K562 (cell line): ENCODE results near the gene BRF1. TPM values are rescaled to one million over a fixed set of nuclear protein-coding genes. Genes with fewer than 3 reads are reported as not detected.

Source experiments
- ATF1 ChIP-seq, 2 experiments: fragments of 450-650 bp in 1 of 2; IDR thresholded peaks; 2 replicates each; pipeline ENCODE4 v1.6.1; 2016; ENCODE audit warnings: missing compliant biosample characterization in 1 of 2, missing genetic modification characterization in 1 of 2
- CBX5 ChIP-seq: IDR thresholded peaks from 2 replicates; pipeline ENCODE4 v1.6.1; 2014; ENCODE audit warnings: low read depth, borderline replicate concordance
- ELF2 ChIP-seq: fragments of 250-450 bp; sonication (Bioruptor Pico); IDR thresholded peaks from 2 replicates; pipeline ENCODE4 v1.5.0; 2021; ENCODE audit warnings: mild to moderate bottlenecking
- ETV1 ChIP-seq: fragments of 450-650 bp; conservative IDR thresholded peaks from 2 replicates; pipeline ENCODE4 v1.6.1; 2016; ENCODE audit warnings: missing genetic modification characterization, control low read depth, low read depth, missing compliant biosample characterization
- FOXA3 ChIP-seq, 2 experiments: fragments of 450-650 bp in 1 of 2; sonication (generic) in 1 of 2; formaldehyde crosslinking; IDR thresholded peaks in 1 of 2; conservative IDR thresholded peaks in 1 of 2; 2 replicates each; pipeline versions ENCODE4 v1.4.0 to v1.8.0; 2020 to 2022; ENCODE audit warnings: mild to moderate bottlenecking in 2 of 2, missing genetic modification reagents in 1 of 2
- FOXJ2 ChIP-seq: fragments of 200-800 bp; sonication (Bioruptor generic); IDR thresholded peaks from 2 replicates; pipeline ENCODE4 v1.6.1; 2016; ENCODE audit warnings: missing genetic modification characterization, missing compliant biosample characterization
- FOXK2 ChIP-seq, 2 experiments: fragments of 450-650 bp; IDR thresholded peaks in 1 of 2; conservative IDR thresholded peaks in 1 of 2; 2 replicates each; pipeline ENCODE4 v1.6.1; 2016; ENCODE audit warnings: low read depth in 2 of 2, mild to moderate bottlenecking in 1 of 2
- HOXB6 ChIP-seq: fragments of 250-450 bp; sonication (Bioruptor Pico); IDR thresholded peaks from 2 replicates; pipeline ENCODE4 v1.5.1; 2022; ENCODE audit warnings: mild to moderate bottlenecking, borderline replicate concordance
- MEF2D ChIP-seq: conservative IDR thresholded peaks from 2 replicates; pipeline ENCODE4 v1.6.1; 2016; ENCODE audit warnings: low read depth, missing genetic modification characterization, missing compliant biosample characterization
- NFIC ChIP-seq: fragments of 450-650 bp; IDR thresholded peaks from 2 replicates; pipeline ENCODE4 v1.6.1; 2017; ENCODE audit warnings: mild to moderate bottlenecking, inconsistent platforms
- PHB2 ChIP-seq: fragments of 450-650 bp; IDR thresholded peaks from 2 replicates; pipeline ENCODE4 v1.6.1; 2017; ENCODE audit warnings: low read depth
- U2AF2 ChIP-seq: fragments of 200-400 bp; formaldehyde crosslinking; optimal IDR thresholded peaks from 2 replicates; pipeline ENCODE3; 2017; ENCODE audit warnings: low read depth, mild to moderate bottlenecking, low read length
- ZNF23 ChIP-seq: fragments of 250-450 bp; sonication (Bioruptor Pico); IDR thresholded peaks from 2 replicates; pipeline ENCODE4 v1.4.0; 2020; ENCODE audit warnings: mild to moderate bottlenecking
- polyA plus RNA-seq, 8 experiments: library from polyadenylated mRNA; depleted of rRNA in 4 of 8; stranded (reverse) in 5 of 8; unstranded in 3 of 8; fragments of >200 nt; fragmentation: Nextera tagmentation in 2 of 8; fragmentation: Illumina TruSeq in 1 of 8; extraction: Ambion mirVana in 2 of 8; extraction: Trizol in 1 of 8; gene quantifications; 2 replicates each; pipeline versions ENCODE4 v1.2.1 to v1.2.3, GENCODE V29; 2011 to 2014; ENCODE audit warnings: inconsistent platforms in 1 of 8, missing spikeins in 1 of 8
- total RNA-seq, 7 experiments: library from RNA; depleted of rRNA in 6 of 7; stranded (reverse); fragments of >200 nt in 6 of 7; fragmentation: Illumina TruSeq in 2 of 7; extraction: Trizol in 2 of 7; gene quantifications; 2 replicates each; pipeline versions ENCODE4 v1.2.1 to v1.2.3, GENCODE V29; 2011 to 2021; ENCODE audit warnings: low replicate concordance in 1 of 7
- TF ChIP-seq, protein P1 (sequence below): fragments of 450-650 bp; IDR thresholded peaks from 2 replicates; pipeline ENCODE4 v1.6.1; 2016; ENCODE audit warnings: mild to moderate bottlenecking, moderate library complexity
- TF ChIP-seq, protein P2 (sequence below): conservative IDR thresholded peaks from 2 replicates; pipeline ENCODE4 v1.6.1; 2011; ENCODE audit warnings: low read depth, mild to moderate bottlenecking, low read length; ENCODE audit not compliant: control insufficient read depth

Gene BRF1
- total and polyA plus RNA-seq, 9 of the 15 experiments (the other 6 are each of a cell fraction or from before 2014, with no cell fraction given), result 0.14 to 24.6 (median 8.2) TPM

DNA sequence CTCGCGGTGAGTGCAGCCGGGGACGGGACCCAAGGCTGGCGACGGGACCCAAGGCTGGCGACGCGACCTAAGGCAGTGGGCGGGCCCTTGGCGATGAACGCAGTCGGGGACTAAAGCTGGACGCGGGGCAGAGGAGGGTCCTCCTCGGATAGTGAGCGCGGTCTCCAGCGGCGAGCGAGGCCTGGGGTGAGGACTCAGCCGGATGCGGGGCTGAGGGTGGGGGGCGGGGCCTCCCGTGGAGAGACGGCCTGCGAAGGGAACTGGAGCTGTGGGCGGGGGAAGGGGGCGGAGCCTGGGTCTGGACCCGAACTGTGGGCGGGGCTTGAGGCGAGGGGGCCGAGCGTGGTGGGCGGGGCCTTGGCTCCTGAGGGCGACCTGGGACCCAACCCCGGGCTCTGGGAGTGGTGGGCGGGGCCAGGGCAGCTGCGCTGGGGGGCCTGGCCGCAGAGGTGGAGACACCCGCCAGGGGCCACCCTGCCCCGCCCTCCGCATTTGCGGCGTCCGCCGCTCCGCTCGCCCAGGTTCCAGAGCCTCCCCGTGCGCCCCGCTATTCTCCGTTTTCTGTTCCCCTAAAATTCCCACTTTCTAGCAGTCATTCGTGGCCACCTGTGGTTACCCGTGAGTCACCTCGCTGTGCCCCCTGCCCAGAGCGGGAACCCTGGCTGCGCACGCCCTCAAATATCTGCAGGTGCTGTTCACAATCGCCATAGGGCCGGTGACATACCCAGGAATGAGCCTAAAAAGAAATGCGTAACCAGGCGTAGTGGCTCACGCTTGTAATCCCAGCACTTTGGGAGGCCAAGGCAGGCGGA, 508 bp upstream of the BRF1 start (continued):
- TF ChIP-seq, protein P1, sequence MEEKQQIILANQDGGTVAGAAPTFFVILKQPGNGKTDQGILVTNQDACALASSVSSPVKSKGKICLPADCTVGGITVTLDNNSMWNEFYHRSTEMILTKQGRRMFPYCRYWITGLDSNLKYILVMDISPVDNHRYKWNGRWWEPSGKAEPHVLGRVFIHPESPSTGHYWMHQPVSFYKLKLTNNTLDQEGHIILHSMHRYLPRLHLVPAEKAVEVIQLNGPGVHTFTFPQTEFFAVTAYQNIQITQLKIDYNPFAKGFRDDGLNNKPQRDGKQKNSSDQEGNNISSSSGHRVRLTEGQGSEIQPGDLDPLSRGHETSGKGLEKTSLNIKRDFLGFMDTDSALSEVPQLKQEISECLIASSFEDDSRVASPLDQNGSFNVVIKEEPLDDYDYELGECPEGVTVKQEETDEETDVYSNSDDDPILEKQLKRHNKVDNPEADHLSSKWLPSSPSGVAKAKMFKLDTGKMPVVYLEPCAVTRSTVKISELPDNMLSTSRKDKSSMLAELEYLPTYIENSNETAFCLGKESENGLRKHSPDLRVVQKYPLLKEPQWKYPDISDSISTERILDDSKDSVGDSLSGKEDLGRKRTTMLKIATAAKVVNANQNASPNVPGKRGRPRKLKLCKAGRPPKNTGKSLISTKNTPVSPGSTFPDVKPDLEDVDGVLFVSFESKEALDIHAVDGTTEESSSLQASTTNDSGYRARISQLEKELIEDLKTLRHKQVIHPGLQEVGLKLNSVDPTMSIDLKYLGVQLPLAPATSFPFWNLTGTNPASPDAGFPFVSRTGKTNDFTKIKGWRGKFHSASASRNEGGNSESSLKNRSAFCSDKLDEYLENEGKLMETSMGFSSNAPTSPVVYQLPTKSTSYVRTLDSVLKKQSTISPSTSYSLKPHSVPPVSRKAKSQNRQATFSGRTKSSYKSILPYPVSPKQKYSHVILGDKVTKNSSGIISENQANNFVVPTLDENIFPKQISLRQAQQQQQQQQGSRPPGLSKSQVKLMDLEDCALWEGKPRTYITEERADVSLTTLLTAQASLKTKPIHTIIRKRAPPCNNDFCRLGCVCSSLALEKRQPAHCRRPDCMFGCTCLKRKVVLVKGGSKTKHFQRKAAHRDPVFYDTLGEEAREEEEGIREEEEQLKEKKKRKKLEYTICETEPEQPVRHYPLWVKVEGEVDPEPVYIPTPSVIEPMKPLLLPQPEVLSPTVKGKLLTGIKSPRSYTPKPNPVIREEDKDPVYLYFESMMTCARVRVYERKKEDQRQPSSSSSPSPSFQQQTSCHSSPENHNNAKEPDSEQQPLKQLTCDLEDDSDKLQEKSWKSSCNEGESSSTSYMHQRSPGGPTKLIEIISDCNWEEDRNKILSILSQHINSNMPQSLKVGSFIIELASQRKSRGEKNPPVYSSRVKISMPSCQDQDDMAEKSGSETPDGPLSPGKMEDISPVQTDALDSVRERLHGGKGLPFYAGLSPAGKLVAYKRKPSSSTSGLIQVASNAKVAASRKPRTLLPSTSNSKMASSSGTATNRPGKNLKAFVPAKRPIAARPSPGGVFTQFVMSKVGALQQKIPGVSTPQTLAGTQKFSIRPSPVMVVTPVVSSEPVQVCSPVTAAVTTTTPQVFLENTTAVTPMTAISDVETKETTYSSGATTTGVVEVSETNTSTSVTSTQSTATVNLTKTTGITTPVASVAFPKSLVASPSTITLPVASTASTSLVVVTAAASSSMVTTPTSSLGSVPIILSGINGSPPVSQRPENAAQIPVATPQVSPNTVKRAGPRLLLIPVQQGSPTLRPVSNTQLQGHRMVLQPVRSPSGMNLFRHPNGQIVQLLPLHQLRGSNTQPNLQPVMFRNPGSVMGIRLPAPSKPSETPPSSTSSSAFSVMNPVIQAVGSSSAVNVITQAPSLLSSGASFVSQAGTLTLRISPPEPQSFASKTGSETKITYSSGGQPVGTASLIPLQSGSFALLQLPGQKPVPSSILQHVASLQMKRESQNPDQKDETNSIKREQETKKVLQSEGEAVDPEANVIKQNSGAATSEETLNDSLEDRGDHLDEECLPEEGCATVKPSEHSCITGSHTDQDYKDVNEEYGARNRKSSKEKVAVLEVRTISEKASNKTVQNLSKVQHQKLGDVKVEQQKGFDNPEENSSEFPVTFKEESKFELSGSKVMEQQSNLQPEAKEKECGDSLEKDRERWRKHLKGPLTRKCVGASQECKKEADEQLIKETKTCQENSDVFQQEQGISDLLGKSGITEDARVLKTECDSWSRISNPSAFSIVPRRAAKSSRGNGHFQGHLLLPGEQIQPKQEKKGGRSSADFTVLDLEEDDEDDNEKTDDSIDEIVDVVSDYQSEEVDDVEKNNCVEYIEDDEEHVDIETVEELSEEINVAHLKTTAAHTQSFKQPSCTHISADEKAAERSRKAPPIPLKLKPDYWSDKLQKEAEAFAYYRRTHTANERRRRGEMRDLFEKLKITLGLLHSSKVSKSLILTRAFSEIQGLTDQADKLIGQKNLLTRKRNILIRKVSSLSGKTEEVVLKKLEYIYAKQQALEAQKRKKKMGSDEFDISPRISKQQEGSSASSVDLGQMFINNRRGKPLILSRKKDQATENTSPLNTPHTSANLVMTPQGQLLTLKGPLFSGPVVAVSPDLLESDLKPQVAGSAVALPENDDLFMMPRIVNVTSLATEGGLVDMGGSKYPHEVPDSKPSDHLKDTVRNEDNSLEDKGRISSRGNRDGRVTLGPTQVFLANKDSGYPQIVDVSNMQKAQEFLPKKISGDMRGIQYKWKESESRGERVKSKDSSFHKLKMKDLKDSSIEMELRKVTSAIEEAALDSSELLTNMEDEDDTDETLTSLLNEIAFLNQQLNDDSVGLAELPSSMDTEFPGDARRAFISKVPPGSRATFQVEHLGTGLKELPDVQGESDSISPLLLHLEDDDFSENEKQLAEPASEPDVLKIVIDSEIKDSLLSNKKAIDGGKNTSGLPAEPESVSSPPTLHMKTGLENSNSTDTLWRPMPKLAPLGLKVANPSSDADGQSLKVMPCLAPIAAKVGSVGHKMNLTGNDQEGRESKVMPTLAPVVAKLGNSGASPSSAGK, result peak; percentile 57
- 0 out of 2 replicates have a peak, but pooled peaks have one; percentile 19 for TF ChIP-seq ETV1 (tag)
- TF ChIP-seq ELF2 (CRISPR knock-in tag), result no peak
- no peak for TF ChIP-seq U2AF2
- no peak for TF ChIP-seq ZNF23 (CRISPR knock-in tag)
- TF ChIP-seq HOXB6 (CRISPR knock-in tag), result no peak
- TF ChIP-seq, protein P2, sequence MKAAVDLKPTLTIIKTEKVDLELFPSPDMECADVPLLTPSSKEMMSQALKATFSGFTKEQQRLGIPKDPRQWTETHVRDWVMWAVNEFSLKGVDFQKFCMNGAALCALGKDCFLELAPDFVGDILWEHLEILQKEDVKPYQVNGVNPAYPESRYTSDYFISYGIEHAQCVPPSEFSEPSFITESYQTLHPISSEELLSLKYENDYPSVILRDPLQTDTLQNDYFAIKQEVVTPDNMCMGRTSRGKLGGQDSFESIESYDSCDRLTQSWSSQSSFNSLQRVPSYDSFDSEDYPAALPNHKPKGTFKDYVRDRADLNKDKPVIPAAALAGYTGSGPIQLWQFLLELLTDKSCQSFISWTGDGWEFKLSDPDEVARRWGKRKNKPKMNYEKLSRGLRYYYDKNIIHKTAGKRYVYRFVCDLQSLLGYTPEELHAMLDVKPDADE, result 0 out of 2 replicates have a peak, but pooled peaks have one; percentile 28
- TF ChIP-seq FOXA3 (CRISPR knock-in tag; conservative IDR thresholded peaks at IDR 0.05 in 1 of 2, IDR thresholded peaks at IDR 0.05 in 1 of 2), result 0 out of 4 replicates have a peak, but pooled peaks of 1 of the 2 experiments have one; percentile 21
- TF ChIP-seq NFIC, result 0 out of 2 replicates have a peak, but pooled peaks have one; percentile 4
- TF ChIP-seq MEF2D (tag), result no peak
- TF ChIP-seq ATF1 (CRISPR knock-in tag; IDR thresholded peaks at IDR 0.05), result no peak
- TF ChIP-seq ATF1 (tag; IDR thresholded peaks at IDR 0.05), result peak; percentile 34; the same call in 1 of the 2 replicates
- no peak for TF ChIP-seq FOXK2 (conservative IDR thresholded peaks at IDR 0.05 in 1 of 2, IDR thresholded peaks at IDR 0.05 in 1 of 2; ENCODE audit: low read depth in 2 of 2)
- 0 out of 2 replicates have a peak, but pooled peaks have one; percentile 18 for TF ChIP-seq CBX5
- TF ChIP-seq PHB2, result 0 out of 2 replicates have a peak, but pooled peaks have one; percentile 22
- TF ChIP-seq FOXJ2, result no peak
